Measurements from ENCODE around the gene ISM1. TPM values are rescaled to one million over a fixed set of nuclear protein-coding genes. Genes with fewer than 3 reads are reported as not detected.

Gene ISM1
- total and polyA plus RNA-seq, 12 donors = 0.54 to 1.7 (median 1.0) TPM

GRCh38 chr20:13259921-13260320, 38.8 kb downstream of the ISM1 start:
- intact Hi-C loops (cut with DNase I) = loop anchor here in 8 of 10 donors (5.0 to 10.0 kb wide), 4 partner anchors 65 to 143 kb away; no protein-coding TSS in a partner anchor
- WGBS, 2 donors = 81 to 86% methylated on average over 3 of the region's 3 CpGs
- ATAC-seq (no peak), DNase-seq (no peak)
- Histone ChIP-seq H3K4me1 (peaks cover 0 to 4% (median 0%) of the 10 kb centered on the region in 9 donors), H3K36me3 (no peaks in the 10 kb centered on the region), H3K27ac (no peak overlapping the region), H3K4me3 (no peak overlapping the region), H3K27me3 (no peaks in the 10 kb centered on the region), H3K9me3 (no peaks in the 10 kb centered on the region)
- no peak for TF ChIP-seq CTCF (IDR thresholded peaks at IDR 0.05)

- Histone ChIP-seq H3K9me3 (no peaks in the 10 kb centered on the region), H3K4me1 (peaks cover 0 to 4% (median 0%) of the 10 kb centered on the region in 9 donors), H3K36me3 (no peaks in the 10 kb centered on the region), H3K27ac (no peak overlapping the region), H3K27me3 (no peaks in the 10 kb centered on the region), H3K4me3 (no peak overlapping the region)
- no peak for ATAC-seq
- DNase-seq = no peak
- WGBS, 2 donors = 74 to 83% methylated on average over 7 of the region's 7 CpGs
- intact Hi-C loops (cut with DNase I) = loop anchor here in 7 of 10 donors (5.0 to 10.0 kb wide), 3 partner anchors 136 to 143 kb away; no protein-coding TSS in a partner anchor
- TF ChIP-seq CTCF (IDR thresholded peaks at IDR 0.05) = no peak
Measured at GRCh38 chr20:13260650-13261279, 39.7 kb downstream of the ISM1 start.

- intact Hi-C loops (cut with DNase I) = loop anchor here in 7 of 10 donors (2.0 to 10.0 kb wide), 4 partner anchors 37 to 144 kb away; no protein-coding TSS in a partner anchor
Measured at GRCh38 chr20:13261460-13262301, 40.6 kb downstream of the ISM1 start.

More at GRCh38 chr20:13261460-13262301, 40.6 kb downstream of the ISM1 start:
- DNase-seq = peak; percentile 40 to 46
- peaks cover 0 to 4% (median 0%) of the 10 kb centered on the region in 9 donors for H3K4me1 ChIP-seq
- ATAC-seq = peak in 7 of 8 donors; percentile 69 to 93 (median 77)
- WGBS, 2 donors = 81 to 85% methylated on average over 8 of the region's 8 CpGs
- no peak overlapping the region for H3K4me3 ChIP-seq
- no peaks in the 10 kb centered on the region for H3K36me3 ChIP-seq
- H3K27me3 ChIP-seq = no peaks in the 10 kb centered on the region
- H3K27ac ChIP-seq = no peak overlapping the region
- peak; percentile 44 to 78 (median 71) for TF ChIP-seq CTCF (IDR thresholded peaks at IDR 0.05)
- no peaks in the 10 kb centered on the region for H3K9me3 ChIP-seq
